Sigmoid colon (tissue), 4 donors: ENCODE measurements around the gene KCNMB2.

Experiments used
- CTCF ChIP-seq, 4 experiments: fragments of 450-650 bp in 3 of 4; fragments of 200-600 bp in 1 of 4; IDR thresholded peaks; one replicate each; pipeline ENCODE4 v1.5.1; 2016 to 2019; ENCODE audit warnings: antibody characterized with exemption in 4 of 4, mild to moderate bottlenecking in 3 of 4, moderate library complexity in 2 of 4
- POLR2AphosphoS5 ChIP-seq, 4 donors: sonication (generic); formaldehyde crosslinking; IDR thresholded peaks; one replicate each; pipeline ENCODE4 v1.6.1; 2017; ENCODE audit warnings: antibody characterized with exemption in 4 of 4

- TF ChIP-seq POLR2AphosphoS5 (IDR thresholded peaks at IDR 0.05): peak; percentile 13 to 89 (median 81)
- TF ChIP-seq CTCF (IDR thresholded peaks at IDR 0.05): no peak
These were observed 311.0 kb downstream of the KCNMB2 start for GRCh38 chr3:178847190-178847589.
